LNCaP clone FGC (cell line): ENCODE measurements around the gene VEGFB.
A peak's percentile ranks its signal among the peaks of the same experiment; 100 is the strongest.

Experiments
- DNase-seq: peaks from one replicate; pipeline ENCODE4 v3.0.0-alpha.2; 2011; ENCODE audit warnings: low read depth
- H3K4me3 ChIP-seq: 2 replicates; pipeline ENCODE4 v1.5.1; 2011; ENCODE audit warnings: mild to moderate bottlenecking, low read depth, low read length, control low read depth
- TF ChIP-seq, protein P1 (sequence below): IDR thresholded peaks from 2 replicates; pipeline ENCODE4 v1.5.1; 2012; ENCODE audit warnings: mild to moderate bottlenecking; ENCODE audit not compliant: control insufficient read depth, insufficient read depth; ENCODE audit errors: extremely low read depth

VEGFB gene

DNA sequence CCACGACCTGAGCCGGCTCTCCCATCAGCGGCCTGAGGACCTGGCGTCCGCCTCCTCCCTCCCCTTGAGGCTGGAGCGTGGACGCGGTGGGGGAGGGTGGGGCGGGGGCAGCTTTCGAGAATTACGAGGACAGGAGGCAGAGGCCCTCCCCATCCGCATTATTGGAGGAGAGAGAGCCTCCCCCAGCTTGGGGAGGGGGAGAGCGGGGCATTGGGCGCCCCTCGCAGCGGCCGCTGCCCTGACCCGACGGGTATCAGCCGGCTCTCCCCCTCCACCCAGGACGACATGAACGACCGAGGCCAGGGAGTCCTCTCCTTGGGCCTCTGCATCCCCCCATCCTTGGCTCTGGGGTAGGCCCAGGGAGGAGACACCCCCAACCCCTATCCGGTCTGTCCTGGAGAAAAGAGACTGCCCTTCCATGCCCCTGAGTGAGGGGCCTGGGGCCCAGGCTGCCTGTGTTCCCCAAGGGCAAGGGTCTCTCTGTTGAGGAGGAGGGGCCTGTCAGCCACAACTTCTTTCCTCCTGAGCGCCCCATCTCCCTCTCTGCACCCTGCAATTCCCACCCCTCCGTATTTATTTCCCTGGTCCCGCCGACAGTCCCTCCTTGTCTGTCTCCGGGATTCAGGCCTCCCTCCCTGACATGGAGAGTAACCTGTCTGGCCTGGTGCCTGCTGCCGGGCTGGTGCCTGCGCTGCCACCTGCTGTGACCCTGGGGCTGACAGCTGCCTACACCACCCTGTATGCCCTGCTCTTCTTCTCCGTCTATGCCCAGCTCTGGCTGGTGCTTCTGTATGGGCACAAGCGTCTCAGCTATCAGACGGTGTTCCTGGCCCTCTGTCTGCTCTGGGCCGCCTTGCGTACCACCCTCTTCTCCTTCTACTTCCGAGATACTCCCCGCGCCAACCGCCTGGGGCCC, 51.8 kb downstream of the VEGFB start:
- peak overlapping the region; percentile 82 for H3K4me3 ChIP-seq
- TF ChIP-seq, protein P1, sequence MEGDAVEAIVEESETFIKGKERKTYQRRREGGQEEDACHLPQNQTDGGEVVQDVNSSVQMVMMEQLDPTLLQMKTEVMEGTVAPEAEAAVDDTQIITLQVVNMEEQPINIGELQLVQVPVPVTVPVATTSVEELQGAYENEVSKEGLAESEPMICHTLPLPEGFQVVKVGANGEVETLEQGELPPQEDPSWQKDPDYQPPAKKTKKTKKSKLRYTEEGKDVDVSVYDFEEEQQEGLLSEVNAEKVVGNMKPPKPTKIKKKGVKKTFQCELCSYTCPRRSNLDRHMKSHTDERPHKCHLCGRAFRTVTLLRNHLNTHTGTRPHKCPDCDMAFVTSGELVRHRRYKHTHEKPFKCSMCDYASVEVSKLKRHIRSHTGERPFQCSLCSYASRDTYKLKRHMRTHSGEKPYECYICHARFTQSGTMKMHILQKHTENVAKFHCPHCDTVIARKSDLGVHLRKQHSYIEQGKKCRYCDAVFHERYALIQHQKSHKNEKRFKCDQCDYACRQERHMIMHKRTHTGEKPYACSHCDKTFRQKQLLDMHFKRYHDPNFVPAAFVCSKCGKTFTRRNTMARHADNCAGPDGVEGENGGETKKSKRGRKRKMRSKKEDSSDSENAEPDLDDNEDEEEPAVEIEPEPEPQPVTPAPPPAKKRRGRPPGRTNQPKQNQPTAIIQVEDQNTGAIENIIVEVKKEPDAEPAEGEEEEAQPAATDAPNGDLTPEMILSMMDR = peak; percentile 41
- no peak for DNase-seq

DNA sequence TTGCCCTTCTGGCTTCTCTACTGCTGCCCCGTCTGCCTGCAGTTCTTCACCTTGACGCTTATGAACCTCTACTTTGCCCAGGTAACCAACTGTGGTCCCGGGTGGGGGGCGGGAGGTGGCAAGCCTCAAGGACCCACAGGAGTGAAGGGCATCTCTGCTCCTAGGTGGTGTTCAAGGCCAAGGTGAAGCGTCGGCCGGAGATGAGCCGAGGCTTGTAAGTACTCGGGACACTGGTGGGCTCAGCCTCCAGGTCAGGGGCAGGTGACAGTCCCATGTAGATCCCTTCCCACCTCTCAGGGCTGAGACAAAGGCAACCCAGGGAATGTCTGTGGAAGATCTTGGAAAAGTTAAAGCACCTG, 52.4 kb downstream of the VEGFB start:
- H3K4me3 ChIP-seq = peak overlapping the region; percentile 82; the same call in 1 of the 2 replicates
- no peak for DNase-seq
- TF ChIP-seq, protein P1 = no peak

DNA sequence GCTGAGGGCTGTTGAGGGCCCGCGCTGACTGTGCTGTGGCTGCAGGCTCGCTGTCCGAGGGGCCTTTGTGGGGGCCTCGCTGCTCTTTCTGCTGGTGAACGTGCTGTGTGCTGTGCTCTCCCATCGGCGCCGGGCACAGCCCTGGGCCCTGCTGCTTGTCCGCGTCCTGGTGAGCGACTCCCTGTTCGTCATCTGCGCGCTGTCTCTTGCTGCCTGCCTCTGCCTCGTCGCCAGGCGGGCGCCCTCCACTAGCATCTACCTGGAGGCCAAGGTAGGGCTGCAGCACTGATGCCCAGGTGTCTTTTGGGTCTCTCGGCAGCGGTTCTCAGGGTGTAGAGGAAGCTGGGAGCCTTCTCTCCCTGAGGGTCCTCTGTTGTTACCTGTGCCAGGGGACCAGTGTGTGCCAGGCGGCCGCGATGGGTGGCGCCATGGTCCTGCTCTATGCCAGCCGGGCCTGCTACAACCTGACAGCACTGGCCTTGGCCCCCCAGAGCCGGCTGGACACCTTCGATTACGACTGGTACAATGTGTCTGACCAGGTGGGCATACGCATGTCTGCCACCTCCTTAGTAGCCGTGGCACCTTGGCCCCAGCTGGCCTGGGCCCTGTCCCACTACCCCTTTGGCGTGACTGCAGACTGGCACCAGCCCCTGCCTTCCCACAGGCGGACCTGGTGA, 53.4 kb downstream of the VEGFB start:
- DNase-seq = no peak
- TF ChIP-seq, protein P1 = no peak
- H3K4me3 ChIP-seq = no peak overlapping the region

DNA sequence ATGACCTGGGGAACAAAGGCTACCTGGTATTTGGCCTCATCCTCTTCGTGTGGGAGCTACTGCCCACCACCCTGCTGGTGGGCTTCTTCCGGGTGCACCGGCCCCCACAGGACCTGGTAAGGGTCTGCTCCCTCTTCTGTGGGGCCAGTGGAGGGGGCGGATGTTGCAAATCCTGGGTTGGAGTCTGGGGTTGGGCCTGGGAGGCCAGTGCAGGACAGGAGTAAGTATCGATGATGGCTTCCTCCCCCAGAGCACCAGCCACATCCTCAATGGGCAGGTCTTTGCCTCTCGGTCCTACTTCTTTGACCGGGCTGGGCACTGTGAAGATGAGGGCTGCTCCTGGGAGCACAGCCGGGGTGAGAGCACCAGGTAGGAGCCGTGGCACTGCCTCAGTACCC, 54.0 kb downstream of the VEGFB start:
- DNase-seq = no peak
- TF ChIP-seq, protein P1 = no peak
- no peak overlapping the region for H3K4me3 ChIP-seq
